Hepatocyte (in vitro differentiated cells): ENCODE measurements around the gene ACTL10.
"Not testable (repeated sequence)": the region's sequence is repeated elsewhere in the genome, so short reads cannot be mapped to it uniquely, and the experiment has no call there.

Experiments used
- EZH2 ChIP-seq: fragments of 200-600 bp; sonication (generic); IDR thresholded peaks from 2 replicates; pipeline ENCODE4 v1.6.1; 2016; ENCODE audit warnings: antibody characterized with exemption, mild to moderate bottlenecking, borderline replicate concordance
- EZH2phosphoT487 ChIP-seq: fragments of 200-600 bp; sonication (generic); IDR thresholded peaks from one replicate; pipeline ENCODE4 v1.6.1; 2018; ENCODE audit warnings: antibody characterized with exemption, mild to moderate bottlenecking, low read depth, moderate library complexity; ENCODE audit not compliant: unreplicated experiment, severe bottlenecking
- TF ChIP-seq, protein P1 (sequence below): fragments of 200-600 bp; sonication (generic); IDR thresholded peaks from 2 replicates; pipeline ENCODE4 v1.5.1; 2016; ENCODE audit warnings: antibody characterized with exemption, mild to moderate bottlenecking; ENCODE audit not compliant: poor library complexity

DNA sequence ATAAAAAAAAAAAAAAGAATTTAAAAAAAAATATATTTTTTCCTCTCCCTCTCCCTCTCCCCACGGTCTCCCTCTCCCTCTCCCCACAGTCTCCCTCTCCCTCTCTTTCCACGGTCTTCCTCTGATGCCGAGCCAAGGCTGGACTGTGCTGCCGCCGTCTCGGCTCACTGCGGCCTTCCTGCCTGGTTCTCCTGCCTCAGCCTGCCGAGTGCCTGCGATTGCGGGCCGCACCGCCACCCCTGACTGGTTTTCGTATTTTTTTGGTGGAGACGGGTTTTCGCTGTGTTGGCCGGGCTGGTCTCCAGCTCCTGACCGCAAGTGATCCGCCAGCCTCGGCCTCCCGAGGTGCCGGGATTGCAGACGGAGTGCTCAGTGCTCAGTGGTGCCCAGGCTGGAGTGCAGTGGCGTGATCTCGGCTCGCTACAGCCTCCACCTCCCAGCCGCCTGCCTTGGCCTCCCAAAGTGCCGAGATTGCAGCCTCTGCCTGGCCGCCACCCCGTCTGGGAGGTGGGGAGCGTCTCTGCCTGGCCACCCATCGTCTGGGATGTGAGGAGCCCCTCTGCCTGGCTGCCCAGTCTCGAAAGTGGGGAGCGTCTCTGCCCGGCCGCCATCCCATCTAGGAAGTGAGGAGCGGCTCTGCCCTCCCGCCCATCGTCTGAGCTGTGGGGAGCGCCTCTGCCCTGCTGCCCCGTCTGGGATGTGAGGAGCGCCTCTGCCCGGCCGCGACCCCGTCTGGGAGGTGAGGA, 34.1 kb downstream of the ACTL10 start:
- TF ChIP-seq, protein P1, sequence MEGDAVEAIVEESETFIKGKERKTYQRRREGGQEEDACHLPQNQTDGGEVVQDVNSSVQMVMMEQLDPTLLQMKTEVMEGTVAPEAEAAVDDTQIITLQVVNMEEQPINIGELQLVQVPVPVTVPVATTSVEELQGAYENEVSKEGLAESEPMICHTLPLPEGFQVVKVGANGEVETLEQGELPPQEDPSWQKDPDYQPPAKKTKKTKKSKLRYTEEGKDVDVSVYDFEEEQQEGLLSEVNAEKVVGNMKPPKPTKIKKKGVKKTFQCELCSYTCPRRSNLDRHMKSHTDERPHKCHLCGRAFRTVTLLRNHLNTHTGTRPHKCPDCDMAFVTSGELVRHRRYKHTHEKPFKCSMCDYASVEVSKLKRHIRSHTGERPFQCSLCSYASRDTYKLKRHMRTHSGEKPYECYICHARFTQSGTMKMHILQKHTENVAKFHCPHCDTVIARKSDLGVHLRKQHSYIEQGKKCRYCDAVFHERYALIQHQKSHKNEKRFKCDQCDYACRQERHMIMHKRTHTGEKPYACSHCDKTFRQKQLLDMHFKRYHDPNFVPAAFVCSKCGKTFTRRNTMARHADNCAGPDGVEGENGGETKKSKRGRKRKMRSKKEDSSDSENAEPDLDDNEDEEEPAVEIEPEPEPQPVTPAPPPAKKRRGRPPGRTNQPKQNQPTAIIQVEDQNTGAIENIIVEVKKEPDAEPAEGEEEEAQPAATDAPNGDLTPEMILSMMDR, result not testable (repeated sequence)
- TF ChIP-seq EZH2, EZH2phosphoT487: not testable (repeated sequence)
